IMR-90 (cell line): ENCODE data around the gene PTGDS. TPM values are rescaled to one million over a fixed set of nuclear protein-coding genes. Genes with fewer than 3 reads are reported as not detected.

ENCODE experiments used
- ATAC-seq: fragments of 200-7000 bp; cut with Tn5 transposase; 2 replicates; pipeline ENCODE4 v1.9.1; 2020; ENCODE audit warnings: low read depth, mild to moderate bottlenecking, moderate library complexity
- BruUV-seq: library from RNA; stranded (reverse); fragments of 400-500 nt; replicated peaks from 2 replicates; lab custom pipeline; 2021; lab: Mats Ljungman, UMichigan
- CTCF ChIA-PET: fragments of 300-600 bp; formaldehyde crosslinking; extraction: SDS; loops from one replicate; lab custom pipeline; 2021; ENCODE audit warnings: antibody characterized with exemption; lab: Yijun Ruan, JAX
- POLR2A ChIA-PET: fragments of 300-600 bp; sonication (Branson Sonifier 250); formaldehyde crosslinking; loops from one replicate; lab custom pipeline; 2022; ENCODE audit warnings: antibody characterized with exemption; ENCODE audit not compliant: unreplicated experiment; lab: Charles Lee
- DNase-seq: peaks from one replicate; pipeline ENCODE4 v3.0.0; 2013
- H2AFZ ChIP-seq: replicated peaks from 2 replicates; pipeline ENCODE3; 2013; ENCODE audit warnings: low read length, mild to moderate bottlenecking; ENCODE audit not compliant: poor library complexity
- H2AK5ac ChIP-seq: 2 replicates; pipeline ENCODE4 v1.6.1; 2013; ENCODE audit warnings: low read depth, low read length, inconsistent platforms
- H2AK9ac ChIP-seq: replicated peaks from 2 replicates; pipeline ENCODE3; 2013; ENCODE audit warnings: mild to moderate bottlenecking, low read depth, low read length, moderate library complexity; ENCODE audit not compliant: poor library complexity
- H2BK120ac ChIP-seq: 2 replicates; pipeline ENCODE4 v1.6.1; 2013; ENCODE audit warnings: low read depth, low read length, inconsistent platforms
- H2BK15ac ChIP-seq: 3 replicates; pipeline ENCODE4 v1.6.1; 2013; ENCODE audit warnings: low read depth, low read length, inconsistent platforms
- H2BK20ac ChIP-seq: 2 replicates; pipeline ENCODE4 v1.6.1; 2013; ENCODE audit warnings: low read depth, mild to moderate bottlenecking, inconsistent platforms, low read length, moderate library complexity
- H2BK5ac ChIP-seq: 2 replicates; pipeline ENCODE4 v1.6.1; 2013; ENCODE audit warnings: mild to moderate bottlenecking, low read depth, low read length, inconsistent platforms; ENCODE audit not compliant: poor library complexity, severe bottlenecking
- H3K14ac ChIP-seq: replicated peaks from 2 replicates; pipeline ENCODE4 v1.6.1; 2013; ENCODE audit warnings: low read depth, low read length, inconsistent platforms
- H3K18ac ChIP-seq: 2 replicates; pipeline ENCODE4 v1.6.1; 2013; ENCODE audit warnings: low read depth, low read length, control low read depth
- H3K23ac ChIP-seq: 2 replicates; pipeline ENCODE4 v1.6.1; 2013; ENCODE audit warnings: low read depth, low read length, inconsistent platforms
- H3K27ac ChIP-seq: 2 replicates; pipeline ENCODE4 v1.5.1; 2013; ENCODE audit warnings: mild to moderate bottlenecking, control low read depth, low read length; ENCODE audit not compliant: insufficient read depth
- H3K27me3 ChIP-seq: 2 replicates; pipeline ENCODE4 v1.6.1; 2013; ENCODE audit warnings: low read length; ENCODE audit not compliant: control insufficient read depth, insufficient read depth
- H3K36me3 ChIP-seq: 2 replicates; pipeline ENCODE4 v1.6.1; 2013; ENCODE audit warnings: low read length, mixed read lengths; ENCODE audit not compliant: control insufficient read depth, insufficient read depth
- H3K4ac ChIP-seq: 2 replicates; pipeline ENCODE4 v1.6.1; 2013; ENCODE audit warnings: low read depth, low read length, inconsistent platforms
- H3K4me1 ChIP-seq: 2 replicates; pipeline ENCODE4 v1.6.1; 2013; ENCODE audit warnings: low read length, mixed read lengths; ENCODE audit not compliant: control insufficient read depth, insufficient read depth
- H3K4me2 ChIP-seq: 2 replicates; pipeline ENCODE4 v1.6.1; 2013; ENCODE audit warnings: low read depth, mild to moderate bottlenecking, control low read depth, low read length, moderate library complexity
- H3K4me3 ChIP-seq: 2 replicates; pipeline ENCODE4 v1.5.1; 2013; ENCODE audit warnings: low read depth, mild to moderate bottlenecking, control low read depth, low read length, moderate library complexity; ENCODE audit not compliant: insufficient read depth
- H3K56ac ChIP-seq: 2 replicates; pipeline ENCODE4 v1.6.1; 2013; ENCODE audit warnings: low read length, inconsistent platforms; ENCODE audit not compliant: insufficient read depth; ENCODE audit errors: extremely low read depth
- H3K79me1 ChIP-seq, 2 experiments: 2 replicates each; pipeline ENCODE4 v1.6.1; 2013; ENCODE audit warnings: low read length in 2 of 2, inconsistent platforms in 1 of 2, low read depth in 1 of 2
- H3K9ac ChIP-seq: 2 replicates; pipeline ENCODE4 v1.6.1; 2013; ENCODE audit warnings: low read depth, low read length, control low read depth
- H3K9me1 ChIP-seq: 2 replicates; pipeline ENCODE4 v1.6.1; 2013; ENCODE audit warnings: low read length, inconsistent platforms; ENCODE audit not compliant: insufficient read depth
- H3K9me3 ChIP-seq: 2 replicates; pipeline ENCODE4 v1.6.1; 2013; ENCODE audit warnings: low read length; ENCODE audit not compliant: control insufficient read depth, insufficient read depth
- H4K20me1 ChIP-seq: 2 replicates; pipeline ENCODE4 v1.6.1; 2013; ENCODE audit warnings: low read length, inconsistent platforms; ENCODE audit not compliant: insufficient read depth
- H4K5ac ChIP-seq: 2 replicates; pipeline ENCODE4 v1.6.1; 2013; ENCODE audit warnings: mild to moderate bottlenecking, low read depth, low read length, control low read depth
- H4K8ac ChIP-seq, 2 experiments: 2 replicates each; pipeline ENCODE4 v1.6.1; 2013; ENCODE audit warnings: low read depth in 2 of 2, low read length in 2 of 2, control low read depth in 1 of 2, inconsistent platforms in 1 of 2
- H4K91ac ChIP-seq: 2 replicates; pipeline ENCODE4 v1.6.1; 2013; ENCODE audit warnings: low read depth, low read length, inconsistent platforms; ENCODE audit not compliant: insufficient read depth
- CEBPB ChIP-seq: IDR thresholded peaks from 2 replicates; pipeline ENCODE4 v1.6.1; 2012; ENCODE audit warnings: low read depth, low read length, improper control_type of control experiment
- FOS ChIP-seq: fragments of 150-350 bp; IDR thresholded peaks from 2 replicates; pipeline ENCODE4 v1.6.1; 2016; ENCODE audit warnings: low read depth, low read length
- MAZ ChIP-seq: IDR thresholded peaks from 2 replicates; pipeline ENCODE4 v1.6.1; 2012; ENCODE audit warnings: low read depth, mild to moderate bottlenecking, low read length, improper control_type of control experiment, moderate library complexity, borderline replicate concordance
- MXI1 ChIP-seq: IDR thresholded peaks from 2 replicates; pipeline ENCODE4 v1.6.1; 2012; ENCODE audit warnings: low read depth, mild to moderate bottlenecking, low read length, moderate library complexity, borderline replicate concordance
- POLR2A ChIP-seq: IDR thresholded peaks from 2 replicates; pipeline ENCODE4 v1.6.1; 2012; ENCODE audit warnings: mild to moderate bottlenecking, low read depth, low read length
- RFX5 ChIP-seq: IDR thresholded peaks from 2 replicates; pipeline ENCODE4 v1.8.0; 2012; ENCODE audit warnings: low read depth, mild to moderate bottlenecking, low read length, moderate library complexity
- SMC3 ChIP-seq: fragments of 150-350 bp; IDR thresholded peaks from 2 replicates; pipeline ENCODE4 v1.6.1; 2016; ENCODE audit warnings: low read depth, mild to moderate bottlenecking, antibody characterized with exemption, low read length, moderate library complexity
- WGBS, 2 experiments: methylation state at CpG; one replicate each; pipeline versions ENCODE4 v1.1.5 to v1.1.7; 2013; ENCODE audit warnings: missing lambda C conversion rate in 2 of 2; ENCODE audit not compliant: insufficient read length in 1 of 2; ENCODE audit errors: extremely low coverage in 2 of 2; 5-methylcytosine and 5-hydroxymethylcytosine counted together
- dilution Hi-C: fragments of 300-500 bp; cut with HindIII; formaldehyde crosslinking; loops from one replicate; pipeline ENCODE4 v1.14.3; 2018; ENCODE audit warnings: low sequenced_read_pairs; ENCODE audit not compliant: unreplicated experiment
- in situ Hi-C: fragments of 300-500 bp; cut with MboI; formaldehyde crosslinking; loops from 3 replicates; pipeline ENCODE4 v1.14.3; 2019; ENCODE audit warnings: low sequenced_read_pairs, inconsistent platforms, mixed read lengths
- intact Hi-C: fragments of 100-400 bp; cut with micrococcal nuclease; formaldehyde crosslinking; loops from 2 replicates; pipeline ENCODE4 v1.10.0; 2022
- polyA plus RNA-seq, 3 experiments: library from polyadenylated mRNA; depleted of rRNA; stranded (reverse); fragments of >200 nt; gene quantifications; 2 replicates each; pipeline ENCODE4 v1.2.3, GENCODE V29; 2012; ENCODE audit warnings: low replicate concordance in 1 of 3
- total RNA-seq: library from RNA; depleted of rRNA; stranded (reverse); fragments of >200 nt; gene quantifications from 2 replicates; pipeline ENCODE4 v1.2.3, GENCODE V29; 2012
- TF ChIP-seq, protein P1 (sequence below): conservative IDR thresholded peaks from 2 replicates; pipeline ENCODE4 v1.5.1; 2012; ENCODE audit warnings: mild to moderate bottlenecking, low read depth, low read length, improper control_type of control experiment
- TF ChIP-seq, protein P2 (sequence below): fragments of 150-350 bp; IDR thresholded peaks from 2 replicates; pipeline ENCODE4 v1.6.1; 2016; ENCODE audit warnings: low read depth, mild to moderate bottlenecking, low read length, moderate library complexity, borderline replicate concordance
- TF ChIP-seq, protein P3 (sequence below): fragments of 150-350 bp; IDR thresholded peaks from 2 replicates; pipeline ENCODE4 v1.6.1; 2017; ENCODE audit warnings: mild to moderate bottlenecking, antibody characterized with exemption, low read length, low read depth

PTGDS gene
- total and polyA plus RNA-seq, 2 of the 4 experiments (the other 2 are of a cell fraction): 1.2 TPM; not detected in 1

DNA sequence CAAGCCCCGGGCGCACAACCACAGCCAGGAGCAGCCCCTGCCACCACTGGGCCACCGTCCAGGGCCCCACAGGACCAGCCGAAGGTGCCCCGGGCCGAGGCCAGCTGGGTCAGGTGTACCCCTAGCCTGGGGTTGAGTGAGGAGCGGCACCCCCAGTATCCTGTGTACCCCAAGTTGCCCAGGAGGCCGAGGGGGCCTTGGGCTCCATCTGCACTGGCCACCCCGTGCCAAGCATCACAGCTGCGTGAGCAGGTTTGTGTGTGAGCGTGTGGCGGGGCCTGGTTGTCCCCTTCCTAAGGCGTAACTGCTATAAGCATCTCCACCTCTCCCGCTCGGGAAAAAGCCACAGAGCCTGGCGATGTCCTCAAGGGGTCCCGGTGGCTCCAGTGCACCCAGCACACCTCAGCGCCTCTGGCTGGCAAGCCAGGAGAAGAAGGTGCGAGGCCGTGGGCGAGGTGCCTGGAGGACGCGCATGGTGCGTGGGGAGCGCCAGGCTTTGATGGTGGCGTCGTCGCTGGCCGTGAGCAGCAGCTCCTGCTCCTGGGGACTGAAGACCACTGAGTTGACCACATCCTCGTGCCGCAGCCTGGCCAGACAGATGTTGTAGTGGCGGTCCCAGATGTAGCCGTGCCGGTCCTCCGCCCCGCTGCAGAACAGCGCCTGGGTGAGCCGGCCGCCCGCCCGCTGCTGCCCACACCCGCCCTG, 36.6 kb upstream of the PTGDS start:
- Histone ChIP-seq H2AFZ (peak overlapping the region; percentile 17), H3K36me3 (peaks cover 48% of the 10 kb centered on the region), H2BK5ac (no peak overlapping the region), H3K18ac (no peak overlapping the region), H4K8ac (no peak overlapping the region), H3K9me3 (no peaks in the 10 kb centered on the region), H2BK15ac (no peak overlapping the region), H4K91ac (no peak overlapping the region), H3K9me1 (peaks cover 8% of the 10 kb centered on the region), H3K4me1 (peaks cover 4% of the 10 kb centered on the region), H3K4me2 (no peak overlapping the region), H2BK20ac (no peak overlapping the region), H2BK120ac (no peak overlapping the region), H3K9ac (no peak overlapping the region), H4K5ac (no peak overlapping the region), H3K23ac (no peak overlapping the region), H2AK9ac (no peak overlapping the region), H3K56ac (no peak overlapping the region), H4K20me1 (peaks cover 22% of the 10 kb centered on the region), H3K4me3 (no peak overlapping the region), H3K14ac (no peak overlapping the region), H2AK5ac (no peak overlapping the region), H3K27ac (no peak overlapping the region), H3K4ac (no peak overlapping the region), H3K27me3 (no peaks in the 10 kb centered on the region), H3K79me1 (peaks cover 7 to 49% of the 10 kb centered on the region in 2 experiments)
- intact Hi-C loops: no loop called here
- no peak for DNase-seq
- in situ Hi-C loops: no loop called here
- dilution Hi-C loops: no loop called here
- ATAC-seq: no peak
- ChIA-PET CTCF (no interaction called here), POLR2A (no interaction called here)
- 93% methylated on average over 31 of the region's 42 CpGs; no CpG with 5 or more reads in 1 of the 2 experiments for WGBS, 2 experiments
- TSS peak; percentile 53 for BruUV-seq
- TF ChIP-seq MXI1: no peak
- no peak for TF ChIP-seq RFX5
- TF ChIP-seq SMC3: no peak
- TF ChIP-seq CEBPB: no peak
- no peak for TF ChIP-seq POLR2A
- TF ChIP-seq, protein P1, sequence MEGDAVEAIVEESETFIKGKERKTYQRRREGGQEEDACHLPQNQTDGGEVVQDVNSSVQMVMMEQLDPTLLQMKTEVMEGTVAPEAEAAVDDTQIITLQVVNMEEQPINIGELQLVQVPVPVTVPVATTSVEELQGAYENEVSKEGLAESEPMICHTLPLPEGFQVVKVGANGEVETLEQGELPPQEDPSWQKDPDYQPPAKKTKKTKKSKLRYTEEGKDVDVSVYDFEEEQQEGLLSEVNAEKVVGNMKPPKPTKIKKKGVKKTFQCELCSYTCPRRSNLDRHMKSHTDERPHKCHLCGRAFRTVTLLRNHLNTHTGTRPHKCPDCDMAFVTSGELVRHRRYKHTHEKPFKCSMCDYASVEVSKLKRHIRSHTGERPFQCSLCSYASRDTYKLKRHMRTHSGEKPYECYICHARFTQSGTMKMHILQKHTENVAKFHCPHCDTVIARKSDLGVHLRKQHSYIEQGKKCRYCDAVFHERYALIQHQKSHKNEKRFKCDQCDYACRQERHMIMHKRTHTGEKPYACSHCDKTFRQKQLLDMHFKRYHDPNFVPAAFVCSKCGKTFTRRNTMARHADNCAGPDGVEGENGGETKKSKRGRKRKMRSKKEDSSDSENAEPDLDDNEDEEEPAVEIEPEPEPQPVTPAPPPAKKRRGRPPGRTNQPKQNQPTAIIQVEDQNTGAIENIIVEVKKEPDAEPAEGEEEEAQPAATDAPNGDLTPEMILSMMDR: no peak
- TF ChIP-seq MAZ: no peak
- TF ChIP-seq, protein P2, sequence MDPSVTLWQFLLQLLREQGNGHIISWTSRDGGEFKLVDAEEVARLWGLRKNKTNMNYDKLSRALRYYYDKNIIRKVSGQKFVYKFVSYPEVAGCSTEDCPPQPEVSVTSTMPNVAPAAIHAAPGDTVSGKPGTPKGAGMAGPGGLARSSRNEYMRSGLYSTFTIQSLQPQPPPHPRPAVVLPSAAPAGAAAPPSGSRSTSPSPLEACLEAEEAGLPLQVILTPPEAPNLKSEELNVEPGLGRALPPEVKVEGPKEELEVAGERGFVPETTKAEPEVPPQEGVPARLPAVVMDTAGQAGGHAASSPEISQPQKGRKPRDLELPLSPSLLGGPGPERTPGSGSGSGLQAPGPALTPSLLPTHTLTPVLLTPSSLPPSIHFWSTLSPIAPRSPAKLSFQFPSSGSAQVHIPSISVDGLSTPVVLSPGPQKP: no peak
- TF ChIP-seq, protein P3, sequence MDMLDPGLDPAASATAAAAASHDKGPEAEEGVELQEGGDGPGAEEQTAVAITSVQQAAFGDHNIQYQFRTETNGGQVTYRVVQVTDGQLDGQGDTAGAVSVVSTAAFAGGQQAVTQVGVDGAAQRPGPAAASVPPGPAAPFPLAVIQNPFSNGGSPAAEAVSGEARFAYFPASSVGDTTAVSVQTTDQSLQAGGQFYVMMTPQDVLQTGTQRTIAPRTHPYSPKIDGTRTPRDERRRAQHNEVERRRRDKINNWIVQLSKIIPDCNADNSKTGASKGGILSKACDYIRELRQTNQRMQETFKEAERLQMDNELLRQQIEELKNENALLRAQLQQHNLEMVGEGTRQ: no peak
- TF ChIP-seq FOS: no peak
